Erythroblast (primary cell): ENCODE data around the gene USP10.

Experiments used
- GATA1 ChIP-seq: IDR thresholded peaks from 2 replicates; pipeline ENCODE4 v1.6.1; 2011; ENCODE audit warnings: low read depth, mild to moderate bottlenecking, control low read depth, low read length, moderate library complexity
- POLR2A ChIP-seq: IDR thresholded peaks from 2 replicates; pipeline ENCODE4 v1.6.1; 2011; ENCODE audit warnings: mild to moderate bottlenecking, low read length

DNA sequence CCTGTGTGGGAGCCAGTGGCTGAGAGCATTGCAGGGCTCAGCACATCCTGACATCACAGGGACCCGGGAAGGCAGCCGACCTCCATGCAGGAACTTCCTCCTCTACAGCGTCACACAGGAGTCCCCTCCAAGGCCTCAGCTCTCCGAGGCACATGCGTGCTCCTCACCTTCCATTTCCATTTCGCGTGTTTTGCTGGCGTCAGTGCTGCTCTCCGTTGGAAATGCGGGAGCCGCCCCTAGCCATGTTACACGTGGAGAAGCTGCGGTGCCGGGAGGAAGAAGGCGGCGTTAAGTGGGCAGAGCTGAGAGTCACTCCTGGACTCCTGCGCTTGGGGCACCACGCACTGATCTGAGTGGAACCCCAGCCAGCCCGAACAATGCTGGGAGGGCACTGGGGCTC lies 94.8 kb downstream of the USP10 start:
- TF ChIP-seq POLR2A, result no peak
- no peak for TF ChIP-seq GATA1
